ENCODE measurements around the gene GCNT1.
"Not testable (repeated sequence)": the region's sequence is repeated elsewhere in the genome, so short reads cannot be mapped to it uniquely, and the experiment has no call there.

GCNT1 gene

DNA sequence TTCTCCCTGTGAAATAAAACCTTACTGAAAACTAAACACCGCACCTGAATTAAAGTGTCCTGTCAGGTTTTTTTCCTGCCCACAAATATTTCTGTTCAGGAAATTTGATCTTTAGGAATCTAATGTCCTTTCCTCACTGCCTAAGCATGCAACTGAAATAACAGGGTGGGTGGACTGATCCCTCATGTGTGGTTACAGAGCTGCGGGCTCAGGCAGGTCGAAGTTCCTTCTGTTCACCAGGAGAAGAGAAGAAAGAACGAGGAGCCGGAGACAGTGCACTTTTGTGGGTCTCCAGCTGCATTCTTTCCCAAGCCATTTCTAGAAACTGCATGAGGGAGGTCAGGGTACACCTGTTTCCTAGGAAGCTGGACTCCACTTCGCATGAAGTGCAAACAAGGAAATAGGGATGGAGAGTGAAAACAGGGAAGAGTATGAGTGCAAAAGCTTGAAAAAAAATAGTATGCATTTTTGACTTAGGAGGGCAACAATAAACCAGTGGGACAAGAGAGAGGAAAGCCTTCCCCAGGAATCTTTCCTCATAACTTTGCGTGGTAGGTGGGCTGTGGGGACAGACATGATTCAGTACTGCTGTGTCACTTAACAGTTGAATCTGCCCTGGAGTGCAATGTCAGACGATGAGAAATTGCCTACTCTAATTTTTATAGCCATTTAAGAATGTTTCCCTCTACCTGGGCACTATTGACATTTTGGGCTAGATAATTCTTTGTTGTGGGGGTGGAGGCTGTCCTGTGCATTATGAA is 60.3 kb downstream of the GCNT1 start:
- TF ChIP-seq, protein P1, sequence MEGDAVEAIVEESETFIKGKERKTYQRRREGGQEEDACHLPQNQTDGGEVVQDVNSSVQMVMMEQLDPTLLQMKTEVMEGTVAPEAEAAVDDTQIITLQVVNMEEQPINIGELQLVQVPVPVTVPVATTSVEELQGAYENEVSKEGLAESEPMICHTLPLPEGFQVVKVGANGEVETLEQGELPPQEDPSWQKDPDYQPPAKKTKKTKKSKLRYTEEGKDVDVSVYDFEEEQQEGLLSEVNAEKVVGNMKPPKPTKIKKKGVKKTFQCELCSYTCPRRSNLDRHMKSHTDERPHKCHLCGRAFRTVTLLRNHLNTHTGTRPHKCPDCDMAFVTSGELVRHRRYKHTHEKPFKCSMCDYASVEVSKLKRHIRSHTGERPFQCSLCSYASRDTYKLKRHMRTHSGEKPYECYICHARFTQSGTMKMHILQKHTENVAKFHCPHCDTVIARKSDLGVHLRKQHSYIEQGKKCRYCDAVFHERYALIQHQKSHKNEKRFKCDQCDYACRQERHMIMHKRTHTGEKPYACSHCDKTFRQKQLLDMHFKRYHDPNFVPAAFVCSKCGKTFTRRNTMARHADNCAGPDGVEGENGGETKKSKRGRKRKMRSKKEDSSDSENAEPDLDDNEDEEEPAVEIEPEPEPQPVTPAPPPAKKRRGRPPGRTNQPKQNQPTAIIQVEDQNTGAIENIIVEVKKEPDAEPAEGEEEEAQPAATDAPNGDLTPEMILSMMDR (IDR thresholded peaks at IDR 0.05; ENCODE audit: control insufficient read depth, extremely low read depth, insufficient read depth) = no peak
- H3K4me3 ChIP-seq (ENCODE audit: low read depth, low read length) = no peak overlapping the region
- DNase-seq (ENCODE audit: low read depth) = no peak

DNA sequence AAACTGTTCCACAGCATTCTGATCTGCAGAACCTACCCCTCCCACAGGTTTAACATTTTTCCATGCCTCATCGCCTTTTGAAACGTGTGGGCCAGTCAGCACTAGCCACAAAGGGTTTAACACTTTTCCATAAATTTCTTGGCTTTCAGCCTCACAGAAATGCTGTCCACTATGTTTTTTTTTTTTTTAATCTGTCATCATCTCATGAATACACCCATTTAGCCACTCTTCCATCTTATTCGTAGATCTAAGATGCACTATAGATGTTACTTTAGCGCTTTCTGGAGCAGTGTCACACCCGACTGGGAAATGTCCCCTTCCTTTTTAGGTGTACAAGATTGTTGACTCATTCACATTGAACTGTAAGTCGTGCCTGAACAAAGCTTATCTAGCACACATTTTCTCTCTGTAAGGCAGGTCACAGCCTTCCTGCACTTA is 62.3 kb downstream of the GCNT1 start:
- DNase-seq (ENCODE audit: low read depth) = no peak
- TF ChIP-seq, protein P1 (IDR thresholded peaks at IDR 0.05; ENCODE audit: control insufficient read depth, extremely low read depth, insufficient read depth) = no peak
- no peak overlapping the region for H3K4me3 ChIP-seq (ENCODE audit: low read depth, low read length)

DNA sequence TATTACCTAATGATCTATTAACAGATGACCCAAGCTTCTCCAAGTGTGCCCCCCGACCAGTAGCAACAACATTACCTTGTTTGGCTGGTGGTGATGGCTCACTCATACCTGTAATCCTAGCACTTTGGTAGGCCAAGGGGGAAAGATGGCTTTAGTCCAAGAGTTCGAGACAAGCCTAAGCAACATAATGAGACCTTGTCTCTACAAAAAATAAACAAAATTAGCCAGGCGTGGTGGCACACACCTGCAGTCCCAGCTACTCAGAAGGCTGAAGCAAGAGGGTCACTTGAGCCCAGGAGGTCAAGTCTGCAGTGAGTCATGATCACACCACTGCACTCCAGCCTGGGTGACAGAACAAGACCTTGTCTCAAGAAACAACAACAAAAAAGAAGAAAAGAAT is 62.9 kb downstream of the GCNT1 start:
- TF ChIP-seq, protein P1 (IDR thresholded peaks at IDR 0.05; ENCODE audit: control insufficient read depth, extremely low read depth, insufficient read depth) = no peak
- no peak overlapping the region for H3K4me3 ChIP-seq (ENCODE audit: low read depth, low read length)
- DNase-seq (ENCODE audit: low read depth) = no peak

DNA sequence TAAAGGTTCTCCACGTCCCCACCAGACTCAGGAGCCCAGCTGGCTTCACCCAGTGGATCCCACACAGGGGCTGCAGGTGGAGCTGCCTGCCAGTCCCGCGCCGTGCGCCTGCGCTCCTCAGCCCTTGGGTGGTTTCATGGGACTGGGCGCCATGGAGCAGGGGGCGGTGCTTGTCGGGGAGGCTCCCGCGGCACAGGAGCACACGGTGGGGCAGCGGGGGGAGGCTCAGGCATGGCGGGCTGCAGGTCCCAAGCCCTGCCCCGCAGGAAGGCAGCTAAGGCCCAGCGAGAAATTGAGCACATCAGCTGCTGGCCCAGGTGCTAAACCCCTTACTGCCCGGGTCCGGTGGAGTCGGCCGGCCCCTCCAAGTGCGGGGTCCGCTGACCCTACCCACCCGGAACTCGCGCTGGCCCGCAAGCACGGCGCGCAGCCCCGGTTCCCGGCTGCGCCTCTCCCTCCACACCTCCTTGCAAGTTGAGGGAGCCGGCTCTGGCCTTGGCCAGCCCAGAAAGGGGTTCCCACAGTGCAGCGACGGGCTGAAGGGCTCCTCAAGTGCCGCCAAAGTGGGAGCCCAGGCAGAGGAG is 64.7 kb downstream of the GCNT1 start:
- not testable (repeated sequence) for H3K4me3 ChIP-seq (ENCODE audit: low read depth, low read length); DNase-seq (ENCODE audit: low read depth)

DNA sequence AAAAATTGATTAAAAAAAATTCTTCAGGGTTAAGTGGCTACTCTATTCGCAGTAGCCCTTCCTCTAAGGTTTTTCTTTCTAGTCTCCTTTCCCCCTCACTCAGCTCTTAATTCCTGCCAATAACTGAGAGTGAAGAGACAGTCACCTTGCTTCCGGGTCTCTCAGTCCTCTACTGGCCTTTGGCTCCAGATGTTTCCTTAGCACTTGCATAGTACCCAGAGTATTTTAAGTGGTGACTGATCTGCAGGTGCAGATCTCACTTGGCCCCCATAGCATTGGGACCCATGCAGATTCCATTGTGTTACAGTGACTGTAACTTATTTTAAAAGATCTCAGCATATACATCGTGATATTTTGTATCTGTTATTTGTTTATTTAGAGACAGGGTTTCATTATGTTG is 66.2 kb downstream of the GCNT1 start:
- DNase-seq (ENCODE audit: low read depth) = no peak
- H3K4me3 ChIP-seq (ENCODE audit: low read depth, low read length) = no peak overlapping the region
- TF ChIP-seq, protein P1 (IDR thresholded peaks at IDR 0.05; ENCODE audit: control insufficient read depth, extremely low read depth, insufficient read depth) = no peak

DNA sequence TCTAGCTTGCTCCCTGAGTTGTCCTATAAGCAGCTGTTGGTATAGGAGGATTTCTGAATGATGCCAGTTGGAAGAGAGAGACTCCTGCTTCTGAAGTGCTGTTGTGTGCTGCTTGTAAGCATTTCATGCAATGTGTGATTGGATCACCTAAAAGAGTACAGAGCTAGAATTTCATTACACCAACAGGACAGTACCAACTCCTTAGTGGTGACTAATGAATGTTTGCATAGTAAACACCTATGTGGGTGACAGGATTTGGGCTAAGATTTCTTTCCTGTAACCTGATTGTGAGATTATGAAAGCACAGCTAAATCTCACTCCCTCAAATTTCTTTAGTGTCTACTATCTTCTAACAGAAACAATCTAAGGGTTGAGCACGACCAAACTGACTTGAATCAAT is 67.0 kb downstream of the GCNT1 start:
- no peak overlapping the region for H3K4me3 ChIP-seq (ENCODE audit: low read depth, low read length)
- no peak for DNase-seq (ENCODE audit: low read depth)
- TF ChIP-seq, protein P1 (IDR thresholded peaks at IDR 0.05; ENCODE audit: control insufficient read depth, extremely low read depth, insufficient read depth) = no peak

DNA sequence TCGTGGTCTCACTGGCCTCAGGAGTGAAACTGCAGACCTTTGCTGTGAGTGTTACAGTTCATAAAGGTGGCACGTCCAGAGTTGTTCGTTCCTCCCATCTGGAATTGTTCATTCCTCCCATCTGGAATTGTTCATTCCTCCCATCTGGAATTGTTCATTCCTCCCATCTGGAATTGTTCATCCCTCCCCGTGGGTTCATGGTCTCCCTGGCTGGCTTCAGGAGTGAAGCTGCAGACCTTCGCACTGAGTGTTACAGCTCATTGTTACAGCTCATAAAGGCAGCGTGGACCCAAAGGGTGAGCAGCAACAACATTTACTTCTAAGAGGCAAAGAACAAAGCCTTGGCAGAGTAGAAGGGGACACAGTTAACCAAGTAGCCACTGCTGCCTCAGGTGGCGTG is 69.1 kb downstream of the GCNT1 start:
- TF ChIP-seq, protein P1 (IDR thresholded peaks at IDR 0.05; ENCODE audit: control insufficient read depth, extremely low read depth, insufficient read depth) = no peak
- no peak overlapping the region for H3K4me3 ChIP-seq (ENCODE audit: low read depth, low read length)
- no peak for DNase-seq (ENCODE audit: low read depth)

Data from LNCaP clone FGC (cell line).